ENCODE measurements around the gene MOB1A. TPM values are rescaled to one million over a fixed set of nuclear protein-coding genes. Genes with fewer than 3 reads are reported as not detected.

The MOB1A gene
- total and polyA plus RNA-seq, 2 of the 8 experiments (the other 6 are each of a cell fraction or from before 2014, with no cell fraction given) = 21.6 to 91.7 TPM

DNA sequence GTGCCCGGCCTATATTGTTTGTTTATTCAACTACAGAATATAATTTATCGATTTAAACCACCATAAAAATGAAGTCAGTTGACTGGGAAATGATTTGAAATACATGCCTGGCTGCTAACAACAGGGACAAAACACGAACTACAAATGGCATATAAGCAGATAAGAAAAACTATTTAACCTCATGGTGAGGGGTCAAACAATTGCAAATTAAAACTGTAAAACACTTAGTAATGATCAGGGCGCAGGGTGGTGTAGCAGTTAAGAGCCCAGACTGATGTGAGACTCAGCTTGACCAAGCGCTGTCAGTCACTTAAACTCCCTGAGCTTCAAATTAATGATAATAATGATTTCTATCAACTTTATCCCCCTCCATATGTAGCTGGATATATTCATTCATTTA is 26.4 kb upstream of the MOB1A start:
- H3K23ac ChIP-seq (ENCODE audit: insufficient read length) = no peak overlapping the region
- no peak overlapping the region for H2AFZ ChIP-seq (ENCODE audit: low read length)
- no peak overlapping the region for H3K4me3 ChIP-seq (ENCODE audit: extremely low read depth in 1 of 4, insufficient read depth in 2 of 4, low read depth in 3 of 4, low read length in 4 of 4)
- peaks cover 32 to 42% of the 10 kb centered on the region in 2 experiments for H4K20me1 ChIP-seq (replicated peaks in 1 of 2; ENCODE audit: control insufficient read depth in 1 of 2, insufficient read depth in 2 of 2, low read length in 2 of 2)
- H4K5ac ChIP-seq (ENCODE audit: insufficient read length, low read depth, low read length) = no peak overlapping the region
- H3K4me1 ChIP-seq (replicated peaks in 1 of 4; ENCODE audit: control insufficient read depth in 3 of 4, insufficient read depth in 4 of 4, low read length in 3 of 4) = peaks cover 2 to 19% (median 16%) of the 10 kb centered on the region in 4 experiments
- H3K79me1 ChIP-seq (ENCODE audit: low read depth, low read length) = peaks cover 16% of the 10 kb centered on the region
- TF ChIP-seq SIX5 (IDR thresholded peaks at IDR 0.05; ENCODE audit: low read depth, low read length) (no peak), TEAD4 (IDR thresholded peaks at IDR 0.05; ENCODE audit: low read depth, low read length) (no peak), BRCA1 (IDR thresholded peaks at IDR 0.05; ENCODE audit: low read depth, low read length) (no peak), RAD21 (IDR thresholded peaks at IDR 0.05 in 1 of 2, conservative IDR thresholded peaks at IDR 0.05 in 1 of 2; ENCODE audit: low read depth in 2 of 2, low read length in 2 of 2) (no peak), POU5F1 (IDR thresholded peaks at IDR 0.05; ENCODE audit: low read depth, low read length) (no peak), ASH2L (IDR thresholded peaks at IDR 0.05; ENCODE audit: low read length) (no peak), ZNF274 (IDR thresholded peaks at IDR 0.05; ENCODE audit: borderline replicate concordance, extremely low read depth, low read length) (no peak)
- H3K23me2 ChIP-seq (ENCODE audit: low read depth, low read length) = peaks cover 1% of the 10 kb centered on the region; the same call in 1 of the 2 replicates
- no peak for FAIRE-seq
- no peak overlapping the region for H4K8ac ChIP-seq (ENCODE audit: extremely low read depth, insufficient read depth, low read length)
- no peak overlapping the region for H2BK12ac ChIP-seq (ENCODE audit: low read depth, low read length)
- DNase-seq (ENCODE audit: low read depth in 1 of 2, low spot score in 2 of 2) = no peak
- no peak overlapping the region for H3K27ac ChIP-seq (ENCODE audit: low read depth, low read length)
- WGBS, 2 experiments (ENCODE audit: extremely low coverage in 1 of 2, insufficient coverage in 1 of 2, insufficient read length in 1 of 2, insufficient replicate concordance in 2 of 2, low coverage in 1 of 2, low lambda C conversion rate in 2 of 2, missing lambda C conversion rate in 1 of 2) = 69% methylated on average over 5 of the region's 5 CpGs; no CpG with 5 or more reads in 1 of the 2 experiments
- H3K9ac ChIP-seq (replicated peaks in 1 of 4; ENCODE audit: extremely low read depth in 1 of 4, low read depth in 3 of 4, low read length in 3 of 4) = no peak overlapping the region
- no peak overlapping the region for H2BK15ac ChIP-seq (ENCODE audit: low read length)
- H4K91ac ChIP-seq (replicated peaks; ENCODE audit: insufficient read length, low read length) = no peak overlapping the region
- H3K56ac ChIP-seq (replicated peaks; ENCODE audit: insufficient read length, low read depth, low read length) = no peak overlapping the region
- CTCF ChIA-PET (ENCODE audit: partially characterized antibody) = interaction anchor here (0.7 to 3.1 kb wide), 5 partner anchors 26 to 118 kb away, joined by 3 to 14 read pairs (median 4); partner anchors contain the start of genes BOLA3 and MOB1A
- POLR2A ChIA-PET (ENCODE audit: partially characterized antibody) = interaction anchor here (1.3 to 72.1 kb wide), 5 partner anchors 4 to 231 kb away, joined by 3 to 2699 read pairs (median 15); partner anchors contain the start of genes BOLA3, MOB1A and MTHFD2
- no peak overlapping the region for H2BK5ac ChIP-seq (ENCODE audit: low read depth, low read length)
- H3K18ac ChIP-seq (ENCODE audit: extremely low read depth, low read length) = no peak overlapping the region
- H3K79me2 ChIP-seq (ENCODE audit: control insufficient read depth in 1 of 2, insufficient read depth in 2 of 2, low read length in 2 of 2) = peaks cover 52 to 91% of the 10 kb centered on the region in 2 experiments
- no peak overlapping the region for H3K14ac ChIP-seq (ENCODE audit: insufficient read length)
- H3K4ac ChIP-seq (replicated peaks; ENCODE audit: insufficient read length, low read depth, low read length) = no peak overlapping the region
- H3K9me3 ChIP-seq (ENCODE audit: insufficient read depth in 2 of 2, low read depth in 1 of 2, low read length in 1 of 2) = no peaks in the 10 kb centered on the region
- peaks cover 6 to 84% (median 27%) of the 10 kb centered on the region in 4 experiments for H3K36me3 ChIP-seq (ENCODE audit: control insufficient read depth in 2 of 4, insufficient read depth in 4 of 4, low read length in 3 of 4)
- no peak overlapping the region for H2BK20ac ChIP-seq (ENCODE audit: low read length)
- H2BK120ac ChIP-seq (replicated peaks; ENCODE audit: low read depth, low read length) = no peak overlapping the region
- H3K4me2 ChIP-seq (ENCODE audit: insufficient read depth in 1 of 2, low read depth in 2 of 2, low read length in 2 of 2) = peak overlapping the region; percentile 41 to 100; a peak in 3 of 4 replicates
- no peaks in the 10 kb centered on the region for H3K27me3 ChIP-seq (replicated peaks in 1 of 4; ENCODE audit: control insufficient read depth in 3 of 4, extremely low read depth in 1 of 4, insufficient read depth in 3 of 4, low read length in 3 of 4)
- no peak overlapping the region for H2AK5ac ChIP-seq (ENCODE audit: low read depth, low read length)

Data from H1 (cell line).